OCI-LY7 (cell line): ENCODE data around the gene GALNT6. TPM values are rescaled to one million over a fixed set of nuclear protein-coding genes. Genes with fewer than 3 reads are reported as not detected.

Experiments used
- BruUV-seq: library from RNA; stranded (reverse); fragments of 400-500 nt; replicated peaks from 2 replicates; lab custom pipeline; 2021; lab: Mats Ljungman, UMichigan
- CTCF ChIA-PET: fragments of 300-600 bp; sonication (Branson Sonifier 250); formaldehyde crosslinking; loops from one replicate; lab custom pipeline; 2022; ENCODE audit warnings: antibody characterized with exemption; ENCODE audit not compliant: unreplicated experiment; lab: Charles Lee
- POLR2A ChIA-PET: fragments of 300-600 bp; sonication (Branson Sonifier 250); formaldehyde crosslinking; loops from one replicate; lab custom pipeline; 2022; ENCODE audit warnings: antibody characterized with exemption; lab: Charles Lee
- DNase-seq: peaks from one replicate; pipeline ENCODE4 v3.0.0-alpha.2; 2015; ENCODE audit warnings: low spot score
- H2AFZ ChIP-seq: fragments of 200-600 bp; sonication (generic), shearing (Covaris generic); 2 replicates; pipeline ENCODE4 v1.6.1; 2014; ENCODE audit warnings: mild to moderate bottlenecking, antibody characterized with exemption, low read length, moderate library complexity
- H3K27ac ChIP-seq: fragments of 200-600 bp; sonication (generic); 2 replicates; pipeline ENCODE4 v1.5.1; 2014; ENCODE audit warnings: mixed run types, low read depth, mild to moderate bottlenecking, moderate library complexity, low read length, inconsistent platforms; ENCODE audit not compliant: poor library complexity, severe bottlenecking
- H3K36me3 ChIP-seq: fragments of 200-600 bp; sonication (generic); 2 replicates; pipeline ENCODE4 v1.6.1; 2014; ENCODE audit warnings: mild to moderate bottlenecking, antibody characterized with exemption, low read length, moderate library complexity, mixed read lengths; ENCODE audit not compliant: insufficient read depth
- H3K4me1 ChIP-seq: fragments of 200-600 bp; sonication (generic); 2 replicates; pipeline ENCODE4 v1.5.1; 2014; ENCODE audit warnings: mild to moderate bottlenecking, low read length; ENCODE audit not compliant: insufficient read depth, poor library complexity, severe bottlenecking
- H3K4me2 ChIP-seq: fragments of 200-600 bp; sonication (generic); 2 replicates; pipeline ENCODE4 v1.6.1; 2014; ENCODE audit warnings: mild to moderate bottlenecking, low read length
- H3K4me3 ChIP-seq: fragments of 200-600 bp; sonication (generic); 2 replicates; pipeline ENCODE4 v1.5.1; 2014; ENCODE audit warnings: mild to moderate bottlenecking, low read depth, low read length; ENCODE audit not compliant: poor library complexity, severe bottlenecking
- H3K79me2 ChIP-seq: fragments of 200-600 bp; sonication (generic); 2 replicates; pipeline ENCODE4 v1.6.1; 2016; ENCODE audit warnings: low read depth, mild to moderate bottlenecking, low read length, moderate library complexity, mixed read lengths; ENCODE audit not compliant: insufficient read depth
- H3K9me2 ChIP-seq: fragments of 200-600 bp; sonication (generic); 2 replicates; pipeline ENCODE4 v1.6.1; 2016; ENCODE audit warnings: mild to moderate bottlenecking, low read length, mixed read lengths; ENCODE audit not compliant: insufficient read depth
- H3K9me3 ChIP-seq: fragments of 200-600 bp; sonication (generic); 2 replicates; pipeline ENCODE4 v1.6.1; 2014; ENCODE audit warnings: mild to moderate bottlenecking, mixed run types, low read length, mixed read lengths
- H4K20me1 ChIP-seq: fragments of 200-600 bp; sonication (generic); 2 replicates; pipeline ENCODE4 v1.6.1; 2014; ENCODE audit warnings: mild to moderate bottlenecking, antibody characterized with exemption, low read length, moderate library complexity, mixed read lengths; ENCODE audit not compliant: insufficient read depth
- CTCF ChIP-seq: fragments of 200-600 bp; sonication (generic); conservative IDR thresholded peaks from 2 replicates; pipeline ENCODE4 v1.5.1; 2014; ENCODE audit warnings: mild to moderate bottlenecking, antibody characterized with exemption, low read length, moderate library complexity, mixed read lengths
- EZH2phosphoT487 ChIP-seq: fragments of 200-600 bp; sonication (generic); IDR thresholded peaks from 2 replicates; pipeline ENCODE4 v1.6.1; 2018; ENCODE audit warnings: low read depth, borderline replicate concordance, mild to moderate bottlenecking, mixed run types, antibody characterized with exemption, low read length, moderate library complexity, mixed read lengths
- intact Hi-C: fragments of 100-400 bp; cut with micrococcal nuclease; formaldehyde crosslinking; loops from one replicate; pipeline ENCODE4 v1.10.0; 2022; ENCODE audit not compliant: unreplicated experiment
- total RNA-seq, 2 experiments: library from RNA; depleted of rRNA in 1 of 2; stranded (reverse); fragments of >200 nt in 1 of 2; shearing (Covaris generic) in 1 of 2; gene quantifications; 2 replicates each; pipeline ENCODE4 v1.2.3, GENCODE V29; 2014 to 2022

Gene GALNT6
- total RNA-seq, 2 experiments from 2014 or later = 1.4 to 4.8 TPM

GRCh38 chr12:51364001-51364400 is 27.2 kb downstream of the GALNT6 start:
- Histone ChIP-seq H3K4me3 (no peak overlapping the region), H3K36me3 (no peaks in the 10 kb centered on the region), H3K79me2 (no peaks in the 10 kb centered on the region), H3K4me1 (peaks cover 14% of the 10 kb centered on the region), H4K20me1 (no peaks in the 10 kb centered on the region), H3K27ac (no peak overlapping the region), H3K9me2 (no peaks in the 10 kb centered on the region), H3K4me2 (no peak overlapping the region), H2AFZ (no peak overlapping the region), H3K9me3 (no peaks in the 10 kb centered on the region)
- no TSS peak for BruUV-seq
- no peak for DNase-seq
- intact Hi-C loops = no loop called here
- TF ChIP-seq CTCF (no peak), EZH2phosphoT487 (no peak)
- POLR2A ChIA-PET = interaction anchor here (0.6 kb wide), 1 partner anchor 22 kb away, joined by 3 read pairs; no protein-coding TSS in a partner anchor
- CTCF ChIA-PET = interaction anchor here (0.6 kb wide), 1 partner anchor 83 kb away, joined by 3 read pairs; no protein-coding TSS in a partner anchor

- ChIA-PET POLR2A (no interaction called here), CTCF (no interaction called here)
- BruUV-seq = no TSS peak
These were observed 28.4 kb downstream of the GALNT6 start for GRCh38 chr12:51362747-51363342.

More at GRCh38 chr12:51362747-51363342, 28.4 kb downstream of the GALNT6 start:
- no peak for TF ChIP-seq EZH2phosphoT487
- no peak for TF ChIP-seq CTCF
- H3K9me2 ChIP-seq = no peaks in the 10 kb centered on the region
- intact Hi-C loops = no loop called here
- no peak overlapping the region for H3K4me2 ChIP-seq
- no peak for DNase-seq
- H3K36me3 ChIP-seq = no peaks in the 10 kb centered on the region
- no peak overlapping the region for H3K4me3 ChIP-seq
- no peaks in the 10 kb centered on the region for H3K9me3 ChIP-seq
- no peaks in the 10 kb centered on the region for H4K20me1 ChIP-seq
- no peak overlapping the region for H3K27ac ChIP-seq
- peaks cover 5% of the 10 kb centered on the region for H3K4me1 ChIP-seq
- H3K79me2 ChIP-seq = no peaks in the 10 kb centered on the region
- H2AFZ ChIP-seq = no peak overlapping the region
